Forelimb muscle (tissue), 1 donor: ENCODE measurements around the gene XIAP. TPM values are rescaled to one million over a fixed set of nuclear protein-coding genes. Genes with fewer than 3 reads are reported as not detected.
"Not testable (repeated sequence)": the region's sequence is repeated elsewhere in the genome, so short reads cannot be mapped to it uniquely, and the experiment has no call there.

ENCODE experiments used
- DNase-seq: peaks from one replicate; pipeline ENCODE4 v3.0.0-alpha.2; 2013; ENCODE audit warnings: low read depth
- polyA plus RNA-seq: library from polyadenylated mRNA; unstranded; fragments of 120-200 nt; gene quantifications from one replicate; pipeline ENCODE4 v1.2.1, GENCODE V29; 2013; ENCODE audit not compliant: insufficient read length

Gene XIAP
- polyA plus RNA-seq = 31.4 TPM

- DNase-seq = peak; percentile 41
Measured at GRCh38 chrX:123859846-123860838, at the start of gene XIAP. Gene XIAP (plus strand): TSS chrX:123860053. CDS start chrX:123885663, 25,610 bp downstream.

GRCh38 chrX:123814343-123814742 lies 45.5 kb upstream of the XIAP start:
- DNase-seq = no peak

GRCh38 chrX:123814934-123815394 lies 44.9 kb upstream of the XIAP start:
- not testable (repeated sequence) for DNase-seq

- DNase-seq = no peak
Measured at GRCh38 chrX:123817288-123817894, 42.5 kb upstream of the XIAP start.

- DNase-seq = no peak
Measured at GRCh38 chrX:123818243-123818642, 41.6 kb upstream of the XIAP start.

DNA sequence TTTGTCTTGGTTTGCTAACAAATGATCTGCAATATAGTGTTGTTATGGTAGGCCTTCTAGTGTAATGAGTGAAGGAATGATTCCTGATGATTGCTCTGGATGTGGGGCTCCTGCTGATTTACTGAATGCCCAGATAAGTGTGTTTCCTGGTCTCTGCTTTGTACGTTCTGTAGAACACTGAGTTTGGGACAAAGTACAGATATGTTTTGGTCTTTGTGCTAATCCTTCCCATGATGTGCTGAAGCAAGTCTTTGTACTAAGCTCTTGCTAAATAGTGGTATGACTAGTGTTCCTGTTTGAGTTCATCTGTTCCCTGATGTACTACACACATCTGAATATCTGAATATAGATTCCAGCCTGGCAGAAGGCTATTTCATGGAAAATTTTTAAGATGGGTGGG lies 36.9 kb upstream of the XIAP start:
- DNase-seq = no peak

DNA sequence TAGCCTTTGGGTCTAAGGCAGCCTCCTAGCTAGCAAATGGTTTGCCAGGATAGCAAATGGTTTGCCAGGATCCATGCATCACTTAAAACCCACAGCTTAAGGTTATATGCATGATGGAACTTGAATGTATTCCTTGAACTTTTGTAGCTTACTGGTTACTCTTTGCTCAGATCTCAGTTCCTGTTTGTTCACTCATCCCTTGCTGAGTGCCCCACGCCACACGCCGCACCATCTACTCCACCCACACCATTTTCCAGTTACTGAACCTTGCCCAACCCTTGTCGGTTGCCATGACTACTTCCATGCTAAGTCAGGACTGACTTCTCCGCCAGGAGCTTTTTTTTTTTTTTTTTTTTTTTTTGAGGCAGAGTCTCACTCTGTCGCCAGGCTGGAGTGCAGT lies 29.5 kb upstream of the XIAP start:
- DNase-seq = no peak

DNA sequence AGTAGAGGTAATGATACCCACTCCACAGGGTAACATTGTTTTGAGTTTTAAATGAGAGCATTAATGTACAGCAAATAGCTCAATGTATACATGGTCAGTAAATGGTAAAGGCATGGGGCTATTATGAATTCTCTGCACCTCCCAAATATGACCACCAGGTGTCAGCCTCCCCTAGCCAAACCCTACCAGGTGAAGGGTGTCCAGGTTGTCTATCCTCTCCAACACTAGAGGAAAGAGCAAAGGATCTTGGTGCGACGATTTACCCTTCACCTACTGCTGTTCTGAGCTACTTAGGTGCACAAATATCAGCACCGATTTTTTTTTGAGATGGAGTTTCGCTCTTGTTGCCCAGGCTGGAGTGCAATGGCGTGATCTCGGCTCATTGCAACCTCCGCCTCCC lies 26.5 kb upstream of the XIAP start:
- peak; percentile 17 for DNase-seq

DNA sequence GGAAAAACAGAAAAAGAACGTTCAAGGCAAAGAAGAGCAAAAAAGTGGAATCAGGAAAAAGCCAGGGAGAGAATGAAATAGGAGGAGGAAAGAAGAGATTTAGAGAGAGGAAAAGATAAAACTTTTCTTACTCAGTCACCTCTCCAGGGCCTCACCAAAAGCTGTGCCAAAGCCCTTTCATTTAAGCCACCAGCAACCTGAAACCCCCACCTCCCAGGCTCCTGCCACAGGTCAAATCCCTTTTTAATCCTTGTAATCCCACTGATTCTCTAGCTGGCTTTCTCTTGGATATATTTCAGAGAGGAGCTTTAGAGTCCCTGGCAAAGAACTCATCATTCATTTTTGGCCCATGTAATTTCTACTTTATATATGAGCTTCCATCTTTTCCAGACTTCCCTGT lies 25.7 kb upstream of the XIAP start:
- no peak for DNase-seq

GRCh38 chrX:123835661-123836371 lies 24.0 kb upstream of the XIAP start:
- no peak for DNase-seq

GRCh38 chrX:123845129-123845528 lies 14.7 kb upstream of the XIAP start:
- not testable (repeated sequence) for DNase-seq

GRCh38 chrX:123846577-123847038 lies 13.2 kb upstream of the XIAP start:
- no peak for DNase-seq

- no peak for DNase-seq
Measured at GRCh38 chrX:123847056-123847455, 12.8 kb upstream of the XIAP start.

- no peak for DNase-seq
Measured at GRCh38 chrX:123849096-123849495, 10.8 kb upstream of the XIAP start.

DNA sequence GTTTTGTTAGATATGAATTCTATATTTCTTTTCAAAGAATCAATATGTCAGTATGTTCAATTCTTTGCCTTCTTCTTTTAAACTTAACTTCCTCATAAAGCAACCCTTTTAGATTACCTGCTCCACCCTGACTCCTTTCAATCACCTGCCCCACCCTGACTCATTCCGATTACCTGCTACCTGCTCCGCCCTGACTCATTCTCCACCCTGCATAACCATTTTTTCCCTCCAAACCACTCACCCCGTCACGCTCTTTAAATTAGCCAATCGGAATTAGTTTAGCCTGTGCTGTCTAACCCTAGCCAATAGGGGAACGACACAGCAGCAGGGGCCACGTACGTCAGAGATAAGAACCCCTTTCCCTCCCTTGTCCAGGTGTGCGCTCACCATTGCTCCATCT lies 9.9 kb upstream of the XIAP start:
- DNase-seq = not testable (repeated sequence)

DNA sequence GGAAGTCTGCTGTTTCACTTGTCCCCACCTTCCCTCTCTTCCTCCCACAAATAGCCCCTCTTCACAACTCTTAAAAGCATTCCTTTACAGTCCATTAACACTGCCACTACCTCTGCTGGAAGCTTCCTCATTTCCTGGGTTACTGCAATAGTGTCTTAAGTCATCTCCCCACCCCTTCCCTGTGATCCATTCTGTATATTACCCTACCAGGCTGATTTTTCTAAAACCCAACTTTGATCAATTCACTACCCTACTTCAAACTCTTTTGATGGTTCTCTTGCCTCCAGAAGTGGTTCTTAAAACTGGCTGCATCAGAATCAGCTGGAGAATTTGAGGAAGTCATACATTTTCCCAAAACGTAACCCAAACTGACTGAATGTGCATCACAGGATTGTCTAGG lies 8.8 kb upstream of the XIAP start:
- DNase-seq = no peak

DNA sequence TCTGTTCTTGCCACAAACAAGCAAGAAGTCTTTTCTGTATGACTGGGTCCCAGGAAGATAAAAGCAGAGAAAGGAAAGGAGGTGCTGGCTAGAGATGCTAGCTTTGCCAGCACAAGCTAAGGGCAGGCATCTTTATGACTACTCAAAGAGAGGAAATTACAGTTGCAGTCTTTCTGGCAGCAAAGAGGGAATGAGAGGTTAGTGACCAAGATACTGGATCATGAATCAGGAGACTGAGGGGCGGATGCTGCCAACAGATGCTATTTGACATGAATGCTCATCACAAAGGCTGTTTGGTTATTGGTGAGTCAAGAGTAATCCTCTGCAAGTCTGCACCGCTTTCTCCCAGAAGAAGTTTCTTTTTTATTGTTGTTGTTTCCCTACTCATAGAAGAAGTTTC lies 5.5 kb upstream of the XIAP start:
- DNase-seq = no peak

GRCh38 chrX:123859409-123859845 lies 426 bp upstream of the XIAP start:
- DNase-seq = peak; percentile 25

GRCh38 chrX:123860983-123861382 lies 1.1 kb downstream of the XIAP start:
- no peak for DNase-seq

- no peak for DNase-seq
Measured at GRCh38 chrX:123869488-123869887, 9.6 kb downstream of the XIAP start.

DNA sequence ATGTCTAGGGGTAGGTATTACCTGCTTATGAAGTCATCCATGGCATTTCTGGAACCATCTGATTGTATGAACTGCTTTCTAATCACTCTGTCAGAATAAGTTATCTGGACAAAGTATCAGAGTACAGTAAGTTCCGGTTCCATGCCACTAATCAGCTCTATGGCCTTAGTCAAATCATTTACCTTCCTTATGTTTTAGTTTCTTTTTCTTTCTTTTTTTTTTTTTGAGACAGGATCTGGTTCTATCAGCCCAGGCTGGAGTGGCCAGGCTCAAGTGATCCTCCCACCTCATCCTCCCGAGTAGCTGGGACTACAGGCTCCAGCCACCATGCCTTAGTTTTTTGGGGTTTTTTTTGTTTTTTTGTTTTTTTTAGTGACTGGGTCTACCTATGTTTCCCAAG lies 11.5 kb downstream of the XIAP start:
- no peak for DNase-seq

GRCh38 chrX:123873956-123874355 lies 14.1 kb downstream of the XIAP start:
- no peak for DNase-seq
